CD4-positive, alpha-beta T cell treated with Interferon gamma for 1 hour (primary cell): ENCODE data around the gene HSPE1.
"Not testable (repeated sequence)": the region's sequence is repeated elsewhere in the genome, so short reads cannot be mapped to it uniquely, and the experiment has no call there.

ENCODE experiments used
- DNase-seq: peaks from one replicate; pipeline ENCODE4 v3.0.0-alpha.2; 2020

The HSPE1 gene

DNA sequence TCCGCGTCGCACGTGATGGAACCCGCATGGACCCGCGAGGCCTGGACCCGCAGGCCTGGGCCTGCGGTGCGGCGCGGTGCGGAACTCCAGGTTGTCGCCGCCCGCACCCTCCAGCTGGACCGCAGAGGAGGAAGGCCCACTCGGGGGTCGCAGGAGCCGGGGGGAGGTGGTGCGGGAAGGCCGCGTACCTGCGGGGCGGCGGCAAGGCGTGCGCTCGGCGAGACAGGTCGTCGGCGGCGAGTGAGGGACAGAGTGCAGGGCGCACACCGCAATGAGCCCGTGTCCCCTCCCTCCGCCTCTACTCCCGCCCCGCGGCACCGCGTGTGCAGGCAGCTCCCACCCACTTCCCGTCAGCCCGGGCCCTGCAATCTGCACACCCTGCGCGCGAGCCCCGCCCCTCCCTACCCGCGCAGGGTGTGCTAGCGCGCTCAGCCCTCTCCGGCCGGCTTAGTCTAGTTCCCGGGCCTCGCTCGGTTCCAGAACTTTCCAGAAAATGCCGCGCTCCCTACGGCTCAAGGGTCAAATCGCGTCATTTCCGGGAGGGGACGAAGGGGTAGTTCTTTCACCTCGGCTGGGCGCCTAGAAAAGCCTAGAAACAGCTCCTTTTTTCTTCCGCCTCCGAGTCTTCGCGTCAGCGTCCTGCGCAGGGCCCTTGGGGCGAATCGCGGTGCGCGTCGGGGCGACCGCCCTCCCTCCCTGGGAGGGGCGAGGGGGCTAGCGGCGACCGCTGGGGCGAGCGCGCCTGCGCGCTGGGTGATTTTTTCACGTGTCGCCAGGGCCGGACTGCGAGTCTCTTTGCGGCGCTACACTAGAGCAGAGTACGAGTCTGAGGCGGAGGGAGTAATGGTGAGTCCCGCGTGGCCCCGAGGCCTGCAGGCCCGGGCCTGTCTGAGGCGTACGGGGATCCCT is at the start of gene HSPE1, which contains the start of gene HSPD1:
Gene HSPE1, plus strand, starts transcription at position 786 of the 909 bp plus-strand sequence. Its CDS starts 58 bp downstream, at position 844.
Gene HSPD1, minus strand, starts transcription at position 247 of the 909 bp plus-strand sequence. CDS start 992 bp downstream, outside the sequence.
- DNase-seq: peak; percentile 98

GRCh38 chr2:197450465-197450864 is 49.7 kb upstream of the HSPE1 start:
- no peak for DNase-seq

- not testable (repeated sequence) for DNase-seq
These were observed 49.2 kb upstream of the HSPE1 start for GRCh38 chr2:197450935-197451358.

DNA sequence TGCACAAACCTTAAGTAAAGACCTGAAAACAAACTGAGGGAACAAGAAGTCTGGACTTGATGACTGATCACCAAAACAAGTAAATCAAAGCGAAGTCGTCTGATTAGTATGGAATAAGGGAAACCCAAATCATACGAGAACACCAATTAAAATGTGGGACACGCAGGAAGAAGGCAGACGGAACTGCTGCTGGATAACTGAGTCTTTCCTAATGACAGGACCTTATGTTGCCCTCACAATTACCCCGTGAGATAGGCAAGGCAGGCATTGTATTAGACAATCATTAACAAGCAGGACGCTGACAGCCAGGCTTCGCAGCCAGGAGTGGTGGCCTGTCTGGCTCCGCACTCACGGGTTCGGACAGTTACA is 47.4 kb upstream of the HSPE1 start:
- no peak for DNase-seq

- DNase-seq: peak; percentile 99
These were observed 46.9 kb upstream of the HSPE1 start, which contains the start of gene COQ10B for GRCh38 chr2:197453123-197453913. Gene COQ10B (plus strand): TSS chr2:197453552. CDS start chr2:197453561, 9 bp downstream.

GRCh38 chr2:197453914-197454398 is 46.2 kb upstream of the HSPE1 start:
- DNase-seq: no peak

DNA sequence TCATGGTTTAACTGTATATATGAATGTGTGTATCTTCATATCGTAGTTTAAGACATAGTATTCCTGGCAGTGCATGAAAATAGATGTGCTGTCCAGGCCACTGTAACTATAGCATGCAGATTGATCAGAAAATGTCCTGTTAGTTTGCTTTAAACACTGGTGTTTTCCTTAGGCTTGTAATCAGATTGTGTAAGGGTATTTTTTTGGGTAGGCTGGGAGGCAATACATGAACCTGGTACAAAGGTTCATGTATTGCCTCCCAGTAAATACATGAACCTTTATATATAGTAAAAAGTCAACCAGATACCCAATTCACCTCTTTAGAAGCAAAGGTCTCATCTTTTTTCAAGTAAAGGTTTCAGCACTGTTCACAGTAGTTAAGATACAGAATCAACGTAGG is 45.3 kb upstream of the HSPE1 start:
- no peak for DNase-seq

GRCh38 chr2:197455428-197455827 is 44.8 kb upstream of the HSPE1 start:
- no peak for DNase-seq

- no peak for DNase-seq
These were observed 39.5 kb upstream of the HSPE1 start for GRCh38 chr2:197460649-197461048.

- no peak for DNase-seq
These were observed 39.1 kb upstream of the HSPE1 start for GRCh38 chr2:197461057-197461456.

DNA sequence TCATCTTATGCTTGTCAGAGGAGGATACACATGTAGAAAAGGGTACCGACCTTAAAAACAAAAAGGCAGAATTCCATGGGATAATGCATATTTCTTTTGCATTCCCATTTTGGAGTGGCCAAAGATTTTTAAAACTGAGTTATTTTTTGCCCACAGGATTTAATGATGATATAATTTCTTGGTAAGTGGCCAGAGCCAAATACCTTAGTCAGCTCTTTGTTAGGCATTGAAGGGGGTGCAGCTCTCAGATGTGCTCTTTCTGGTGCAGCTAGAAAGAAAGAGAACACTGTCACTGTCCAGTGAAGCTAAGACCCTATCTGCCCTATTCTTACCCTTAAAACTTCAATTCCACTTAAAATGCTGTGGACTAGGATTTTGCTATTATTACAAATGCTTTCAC is 36.0 kb upstream of the HSPE1 start:
- no peak for DNase-seq

DNA sequence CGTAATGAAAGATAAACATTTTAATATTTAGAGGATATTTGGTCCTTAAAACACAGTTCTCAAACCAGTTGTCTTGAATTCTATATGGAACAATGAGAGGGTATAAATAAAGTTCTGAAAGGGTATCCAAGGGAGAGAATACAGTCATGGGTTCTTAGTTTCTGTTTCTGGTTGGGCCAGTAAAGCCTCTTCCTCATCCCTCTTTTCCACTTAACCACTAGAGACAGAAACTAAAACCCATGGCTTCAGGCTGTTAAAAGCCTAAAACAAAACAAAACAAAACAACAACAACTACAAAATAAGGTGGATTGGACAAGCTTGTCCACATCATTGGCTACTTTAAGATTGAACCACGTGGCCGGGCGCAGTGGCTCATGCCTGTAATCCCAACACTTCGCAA is 28.0 kb upstream of the HSPE1 start:
- DNase-seq: no peak

- DNase-seq: no peak
These were observed 22.4 kb upstream of the HSPE1 start for GRCh38 chr2:197477797-197478196.

DNA sequence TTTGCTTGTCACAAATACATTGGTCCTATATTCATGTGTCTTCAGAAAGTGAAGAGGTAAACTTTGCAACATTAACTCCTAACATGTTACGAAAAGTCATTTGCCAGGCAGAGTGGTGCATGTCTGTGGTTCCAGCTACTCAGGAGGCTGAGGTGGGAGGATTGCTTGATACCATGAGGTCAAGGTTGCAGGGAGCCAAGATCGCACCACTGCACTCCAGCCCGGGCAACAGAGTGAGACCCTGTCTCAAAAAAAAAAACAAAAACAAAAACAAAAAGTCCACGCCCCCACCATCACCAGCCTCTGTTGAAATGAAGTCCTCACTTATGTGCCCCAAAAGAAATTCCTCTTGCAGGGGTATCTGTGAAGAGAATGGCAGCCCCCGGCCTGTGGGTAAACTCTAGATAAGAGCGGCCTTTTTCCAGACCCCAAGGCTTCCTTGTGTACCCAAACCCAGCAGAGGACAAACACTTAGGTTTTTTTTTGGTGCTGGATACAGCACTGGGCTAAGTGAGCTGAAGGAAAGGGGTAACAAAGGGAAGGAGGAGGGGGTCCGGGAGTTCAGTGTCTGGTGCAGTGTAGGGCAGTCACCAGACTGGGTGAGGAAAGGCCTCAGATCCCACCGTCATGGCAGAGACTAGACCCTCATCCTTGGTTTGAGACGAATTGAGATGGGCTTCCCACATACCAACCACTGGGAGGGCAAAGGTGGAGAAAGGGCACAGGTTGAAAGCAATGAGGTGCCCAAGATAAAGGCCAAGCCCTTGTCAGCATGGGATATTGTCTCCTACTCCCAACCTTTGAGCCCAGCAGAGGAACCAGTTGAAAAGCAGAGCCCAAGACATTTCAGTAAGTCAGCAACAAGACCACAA is 19.8 kb upstream of the HSPE1 start:
- no peak for DNase-seq

DNA sequence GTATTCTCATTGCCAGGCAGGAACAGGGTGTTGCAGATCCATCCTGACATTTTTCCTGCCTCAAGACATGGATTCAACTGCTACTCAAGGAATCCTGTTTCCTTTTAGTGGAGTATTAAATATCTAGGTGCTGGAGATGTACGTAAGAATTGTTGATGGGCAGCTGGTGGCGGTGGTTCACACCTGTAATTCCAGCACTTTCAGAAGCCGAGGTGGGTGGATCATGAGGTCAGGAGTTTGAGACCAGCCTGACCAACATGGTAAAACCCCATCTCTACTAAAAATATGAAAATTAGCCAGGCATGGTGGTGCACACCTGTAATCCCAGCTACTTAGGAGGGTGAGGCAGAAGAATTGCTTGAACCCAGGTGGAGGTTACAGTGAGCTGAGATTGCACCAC is 15.9 kb upstream of the HSPE1 start:
- DNase-seq: not testable (repeated sequence)

DNA sequence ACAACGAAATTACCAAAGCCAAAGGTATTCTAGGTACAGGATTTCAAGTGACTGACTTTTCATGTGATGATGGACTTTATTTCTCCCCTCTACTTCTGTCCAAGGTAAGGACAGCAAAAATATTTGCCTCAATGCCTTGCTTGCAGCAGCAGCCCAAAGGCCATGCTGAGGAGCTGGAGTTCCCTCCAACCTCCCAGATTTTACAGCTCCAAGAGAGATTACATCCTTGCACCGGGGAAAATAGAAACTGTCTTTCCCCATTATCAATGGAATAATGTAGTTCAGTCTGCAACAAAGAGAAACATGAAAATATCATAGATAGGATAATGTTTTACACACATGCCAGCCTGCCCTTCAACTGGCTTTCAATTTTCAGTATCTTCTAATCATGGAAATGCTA is 14.0 kb upstream of the HSPE1 start:
- no peak for DNase-seq

GRCh38 chr2:197487385-197487784 is 12.8 kb upstream of the HSPE1 start:
- DNase-seq: no peak

- DNase-seq: no peak
These were observed 4.6 kb upstream of the HSPE1 start for GRCh38 chr2:197495433-197496134.

DNA sequence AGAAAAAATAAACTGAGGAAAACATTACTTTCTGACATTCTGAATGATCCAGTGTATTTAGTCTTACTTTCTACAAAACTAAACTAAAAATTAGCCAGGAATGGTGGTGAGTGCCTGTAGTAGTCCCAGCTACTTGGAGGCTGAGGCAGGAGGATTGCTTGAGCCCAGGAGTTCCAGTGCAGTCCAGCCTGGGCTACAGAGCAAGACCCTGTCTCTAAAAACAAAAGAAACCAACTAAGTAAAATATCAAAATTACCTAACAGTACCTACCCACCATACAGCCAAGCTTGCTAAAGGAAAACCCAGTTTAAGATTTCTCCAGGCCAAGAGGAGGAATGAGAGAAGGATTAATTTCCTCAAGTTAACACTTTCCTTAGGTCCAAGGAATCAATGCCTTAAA is 3.5 kb upstream of the HSPE1 start:
- no peak for DNase-seq

DNA sequence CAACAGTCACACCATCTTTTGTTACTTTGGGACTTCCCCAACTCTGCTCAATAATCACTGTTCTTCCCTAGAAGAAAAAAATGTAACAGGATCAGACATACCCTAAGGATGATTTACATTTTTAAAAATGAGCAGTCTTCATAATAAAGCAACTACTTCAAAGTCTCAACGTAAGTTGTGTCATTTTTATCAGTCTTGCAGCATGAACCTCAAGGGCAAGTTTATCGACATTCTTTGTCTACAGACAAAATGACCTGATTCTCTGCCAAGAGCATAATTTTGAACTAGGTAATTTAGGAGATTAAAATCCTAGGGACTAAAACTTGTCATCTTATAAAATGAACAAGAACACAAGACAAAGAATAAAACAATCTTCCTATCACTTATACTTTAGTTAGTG is 2.9 kb upstream of the HSPE1 start:
- no peak for DNase-seq

DNA sequence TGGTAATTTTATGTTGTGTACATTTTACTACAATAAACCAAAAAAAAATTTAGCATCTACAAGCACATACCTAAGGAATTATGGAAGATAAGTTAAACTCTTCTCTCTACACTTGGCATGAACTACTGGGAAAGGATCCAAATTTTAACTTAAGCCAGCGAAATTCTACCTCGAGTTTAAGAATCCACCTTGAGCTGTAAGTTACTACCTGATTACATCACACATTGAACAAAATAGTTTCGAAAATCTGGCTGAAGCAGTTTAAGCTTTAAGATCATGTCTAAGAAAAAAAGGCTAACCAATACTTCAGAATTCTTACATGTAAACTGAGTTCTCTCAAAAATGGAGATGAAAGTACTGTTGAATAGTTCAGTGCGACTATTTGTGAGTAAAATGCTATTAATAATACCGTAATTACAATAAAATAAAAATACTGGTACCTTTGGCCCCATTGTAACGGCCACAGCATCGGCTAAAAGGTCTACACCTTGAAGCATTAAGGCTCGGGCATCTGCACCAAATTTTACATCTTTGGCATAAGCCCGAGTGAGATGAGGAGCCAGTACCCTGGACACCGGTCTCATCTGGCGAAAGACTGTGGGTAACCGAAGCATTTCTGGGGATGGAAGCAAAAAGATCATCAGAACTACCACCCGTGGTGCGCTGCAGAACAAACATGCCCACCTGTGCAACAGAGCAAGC is 1.8 kb upstream of the HSPE1 start:
- DNase-seq: no peak
